RWPE1 (cell line): ENCODE measurements around the gene LUC7L.

ENCODE experiments used
- CTCF ChIA-PET: fragments of 350-600 bp; sonication (Branson Sonifier 250); formaldehyde crosslinking; extraction: SDS; loops from one replicate; lab custom pipeline; 2021; lab: Yijun Ruan, JAX
- POLR2A ChIA-PET: fragments of 400-600 bp; formaldehyde crosslinking; extraction: SDS; loops from one replicate; lab custom pipeline; 2020; ENCODE audit warnings: antibody characterized with exemption; ENCODE audit not compliant: low non-redundant PET; lab: Yijun Ruan, JAX
- DNase-seq: peaks from one replicate; pipeline ENCODE4 v3.0.0; 2012; ENCODE audit warnings: low spot score
- H3K27ac ChIP-seq: fragments of 450-650 bp; 2 replicates; pipeline ENCODE4 v1.5.1; 2017
- TF ChIP-seq, protein P1 (sequence below): fragments of 450-650 bp; conservative IDR thresholded peaks from 2 replicates; pipeline ENCODE4 v1.5.1; 2017; ENCODE audit warnings: low read depth, mild to moderate bottlenecking

The LUC7L gene

DNA sequence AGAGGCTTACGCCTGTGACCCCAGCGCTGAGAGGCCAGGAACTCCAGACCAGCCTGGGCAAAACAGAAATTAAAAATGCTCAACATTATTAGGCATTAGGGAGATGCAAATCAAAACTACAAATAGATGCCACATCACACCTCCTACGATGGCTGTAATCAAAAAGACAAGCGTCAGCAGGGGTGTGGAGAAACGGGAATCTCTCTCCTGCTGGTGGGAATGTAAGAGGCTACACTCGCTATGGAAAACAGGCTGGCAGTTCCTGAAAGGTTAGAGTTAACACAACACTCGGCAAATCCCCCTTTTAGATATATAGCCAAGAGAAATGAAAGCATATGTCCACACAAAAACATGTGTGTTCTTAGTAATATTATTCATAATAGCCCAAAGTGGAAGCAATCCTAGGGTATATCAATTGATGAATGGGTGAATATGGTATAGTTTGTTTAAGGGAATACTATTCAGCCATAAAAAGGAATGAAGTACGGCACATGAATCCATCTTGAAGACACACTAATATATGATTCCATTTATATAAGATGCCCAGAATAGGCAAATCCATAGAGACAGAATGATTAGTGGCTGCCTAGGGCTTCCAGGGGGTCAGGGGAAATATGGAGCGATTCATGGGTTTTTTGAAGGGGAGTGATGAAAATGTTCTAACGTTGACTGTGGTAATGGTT, 88.9 kb downstream of the LUC7L start:
- ChIA-PET POLR2A (no interaction called here), CTCF (no interaction called here)
- TF ChIP-seq, protein P1, sequence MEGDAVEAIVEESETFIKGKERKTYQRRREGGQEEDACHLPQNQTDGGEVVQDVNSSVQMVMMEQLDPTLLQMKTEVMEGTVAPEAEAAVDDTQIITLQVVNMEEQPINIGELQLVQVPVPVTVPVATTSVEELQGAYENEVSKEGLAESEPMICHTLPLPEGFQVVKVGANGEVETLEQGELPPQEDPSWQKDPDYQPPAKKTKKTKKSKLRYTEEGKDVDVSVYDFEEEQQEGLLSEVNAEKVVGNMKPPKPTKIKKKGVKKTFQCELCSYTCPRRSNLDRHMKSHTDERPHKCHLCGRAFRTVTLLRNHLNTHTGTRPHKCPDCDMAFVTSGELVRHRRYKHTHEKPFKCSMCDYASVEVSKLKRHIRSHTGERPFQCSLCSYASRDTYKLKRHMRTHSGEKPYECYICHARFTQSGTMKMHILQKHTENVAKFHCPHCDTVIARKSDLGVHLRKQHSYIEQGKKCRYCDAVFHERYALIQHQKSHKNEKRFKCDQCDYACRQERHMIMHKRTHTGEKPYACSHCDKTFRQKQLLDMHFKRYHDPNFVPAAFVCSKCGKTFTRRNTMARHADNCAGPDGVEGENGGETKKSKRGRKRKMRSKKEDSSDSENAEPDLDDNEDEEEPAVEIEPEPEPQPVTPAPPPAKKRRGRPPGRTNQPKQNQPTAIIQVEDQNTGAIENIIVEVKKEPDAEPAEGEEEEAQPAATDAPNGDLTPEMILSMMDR = no peak
- DNase-seq = no peak
- no peak overlapping the region for H3K27ac ChIP-seq
